Fibroblast of skin of abdomen (primary cell): ENCODE results near the gene SNRNP70.
A peak's percentile ranks its signal among the peaks of the same experiment; 100 is the strongest.
"Not testable (repeated sequence)": the region's sequence is repeated elsewhere in the genome, so short reads cannot be mapped to it uniquely, and the experiment has no call there.

ENCODE experiments used
- DNase-seq: peaks from one replicate; pipeline ENCODE4 v3.0.0-alpha.2; 2013

The SNRNP70 gene

DNA sequence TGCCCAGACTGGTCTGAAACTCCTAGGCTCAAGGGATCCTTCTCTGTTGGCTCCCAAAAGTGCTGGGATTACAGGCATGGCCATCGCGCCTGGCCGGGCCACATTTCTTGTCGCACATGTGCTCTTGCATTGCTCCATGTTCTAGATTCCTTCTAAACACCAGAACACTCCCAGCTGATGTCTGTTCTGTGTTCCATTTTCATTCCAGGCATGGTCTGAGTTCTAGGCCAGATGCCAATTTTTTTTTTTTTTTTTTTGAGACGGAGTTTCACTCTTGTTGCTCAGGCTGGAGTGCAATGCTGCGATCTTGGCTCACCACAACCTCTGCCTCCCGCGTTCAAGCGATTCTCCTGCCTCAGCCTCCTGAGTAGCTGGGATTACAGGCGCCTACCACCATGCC lies 36.6 kb downstream of the SNRNP70 start:
- DNase-seq, result not testable (repeated sequence)

DNA sequence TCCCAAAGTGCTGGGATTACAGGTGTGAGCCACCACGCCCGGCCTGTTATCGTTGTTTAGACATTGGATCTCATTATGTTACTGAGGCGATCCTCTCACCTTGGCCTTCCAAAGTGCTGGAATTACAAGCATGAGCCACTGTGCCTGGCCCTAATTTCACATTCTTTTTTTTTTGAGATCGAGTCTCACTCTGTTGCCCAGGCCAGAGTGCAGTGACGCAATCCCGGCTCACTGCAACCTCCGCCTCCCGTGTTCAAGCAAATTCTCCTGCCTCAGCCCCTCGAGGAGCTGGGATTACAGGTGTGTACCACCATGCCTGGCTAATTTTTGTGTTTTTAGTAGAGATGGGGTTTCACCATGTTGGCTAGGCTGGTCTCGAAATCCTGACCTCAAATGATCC lies 38.0 kb downstream of the SNRNP70 start:
- not testable (repeated sequence) for DNase-seq

DNA sequence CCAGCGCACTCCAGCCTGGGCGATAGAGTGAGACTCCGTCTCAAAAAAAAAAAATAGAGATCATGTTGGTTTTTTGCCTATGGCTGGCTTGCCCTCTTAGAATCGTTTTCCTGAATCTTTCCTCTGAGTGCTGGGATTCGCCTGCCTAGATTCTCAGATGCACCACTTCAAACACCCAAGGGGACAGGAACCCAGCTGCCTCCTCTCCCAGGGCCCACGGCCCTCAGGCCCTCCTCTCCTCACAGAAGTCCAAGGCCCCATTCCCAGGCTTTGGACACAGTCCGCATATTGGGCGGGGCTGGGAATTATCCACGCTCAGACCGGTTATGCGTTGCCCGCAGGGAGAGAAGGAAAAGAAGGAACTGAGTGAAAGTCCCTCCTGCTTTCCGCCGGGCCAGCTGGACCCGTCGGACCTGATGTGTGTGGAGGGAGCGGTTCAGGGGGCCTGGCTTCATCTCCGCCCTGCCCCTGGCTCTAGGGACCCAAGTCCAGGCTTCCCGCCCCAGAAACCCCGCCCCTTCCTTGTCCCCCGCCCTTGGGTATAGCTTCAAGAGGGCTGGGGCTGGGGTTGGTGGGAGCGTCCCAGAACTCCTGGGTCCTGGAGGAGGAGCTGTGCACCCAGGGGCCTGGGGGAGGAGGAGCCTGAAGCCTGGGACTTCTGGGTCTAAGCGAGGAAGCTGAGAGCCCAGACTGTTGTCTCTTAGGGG lies 39.9 kb downstream of the SNRNP70 start:
- no peak for DNase-seq

DNA sequence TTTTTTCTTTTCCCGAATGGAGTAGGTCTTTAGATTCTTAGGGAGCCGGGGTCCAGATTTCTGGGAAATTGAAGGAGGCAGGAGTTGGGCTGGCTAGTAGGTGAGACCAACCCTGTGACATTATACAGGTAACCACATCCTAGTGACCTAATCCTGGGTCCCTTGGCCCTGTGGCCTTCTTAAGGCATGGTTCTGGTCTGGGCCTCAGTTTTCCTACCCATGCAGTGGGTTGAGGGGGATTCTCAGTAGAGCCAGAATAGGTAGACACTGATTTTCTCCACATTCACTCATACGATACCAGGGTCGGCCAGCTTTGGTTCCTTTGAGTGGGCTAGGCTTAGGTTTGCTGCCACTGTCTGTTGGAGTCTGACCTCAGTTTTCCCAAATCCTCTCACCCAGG lies 41.3 kb downstream of the SNRNP70 start:
- DNase-seq, result no peak

DNA sequence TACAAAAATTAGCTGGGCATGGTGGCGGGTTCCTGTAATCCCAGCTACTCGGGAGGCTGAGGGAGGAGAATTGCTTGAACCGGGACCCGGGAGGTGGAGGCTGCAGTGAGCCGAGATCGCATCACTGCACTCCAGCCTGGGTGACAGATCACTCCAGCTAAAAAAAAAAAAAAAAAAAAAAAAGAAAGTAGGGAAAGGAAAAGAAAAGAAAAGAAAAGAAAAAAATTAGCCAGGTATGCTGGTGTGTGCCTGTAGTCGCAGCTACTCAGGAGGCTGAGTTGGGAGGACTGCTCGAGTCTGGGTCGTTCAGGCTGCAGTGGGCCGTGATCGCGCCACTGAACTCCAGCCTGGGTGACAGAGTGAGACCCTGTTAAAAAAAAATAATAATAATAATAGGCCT lies 42.0 kb downstream of the SNRNP70 start:
- DNase-seq, result not testable (repeated sequence)

DNA sequence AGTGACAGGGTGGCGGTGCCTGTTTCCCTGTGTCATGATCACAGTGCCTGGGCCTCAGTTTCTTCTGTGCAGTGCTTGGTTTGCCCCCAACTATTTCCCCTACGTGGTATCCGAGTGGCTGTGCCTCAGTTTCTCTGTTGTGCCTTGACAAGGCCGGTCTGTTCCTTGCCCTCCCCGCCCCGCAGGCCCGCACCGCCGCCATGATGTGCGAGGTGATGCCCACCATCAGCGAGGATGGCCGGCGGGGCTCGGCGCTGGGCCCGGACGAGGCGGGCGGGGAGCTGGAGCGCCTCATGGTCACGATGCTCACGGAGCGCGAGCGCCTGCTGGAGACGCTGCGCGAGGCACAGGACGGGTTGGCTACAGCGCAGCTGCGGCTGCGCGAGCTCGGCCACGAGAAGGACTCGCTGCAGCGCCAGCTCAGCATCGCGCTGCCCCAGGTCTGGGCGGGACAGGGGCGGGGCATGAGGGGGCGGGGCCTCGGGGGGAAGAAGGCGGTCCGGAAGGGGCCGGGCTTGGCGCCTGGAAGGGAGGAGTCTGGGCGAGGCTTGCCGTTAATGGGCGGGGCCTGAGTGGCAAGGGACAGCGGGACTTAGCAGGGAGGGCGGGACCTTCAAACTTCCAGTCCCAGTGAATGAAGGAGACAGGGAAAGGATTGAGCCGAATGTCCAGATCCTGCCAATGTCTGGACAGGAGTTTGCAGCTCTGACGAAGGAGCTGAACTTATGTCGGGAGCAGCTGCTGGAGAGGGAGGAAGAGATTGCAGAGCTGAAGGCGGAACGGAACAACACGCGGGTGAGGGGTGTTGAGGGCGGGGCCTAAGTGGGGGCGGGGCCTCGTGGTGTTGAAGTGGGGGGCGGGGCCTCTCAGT lies 42.7 kb downstream of the SNRNP70 start:
- DNase-seq, result peak; percentile 96

DNA sequence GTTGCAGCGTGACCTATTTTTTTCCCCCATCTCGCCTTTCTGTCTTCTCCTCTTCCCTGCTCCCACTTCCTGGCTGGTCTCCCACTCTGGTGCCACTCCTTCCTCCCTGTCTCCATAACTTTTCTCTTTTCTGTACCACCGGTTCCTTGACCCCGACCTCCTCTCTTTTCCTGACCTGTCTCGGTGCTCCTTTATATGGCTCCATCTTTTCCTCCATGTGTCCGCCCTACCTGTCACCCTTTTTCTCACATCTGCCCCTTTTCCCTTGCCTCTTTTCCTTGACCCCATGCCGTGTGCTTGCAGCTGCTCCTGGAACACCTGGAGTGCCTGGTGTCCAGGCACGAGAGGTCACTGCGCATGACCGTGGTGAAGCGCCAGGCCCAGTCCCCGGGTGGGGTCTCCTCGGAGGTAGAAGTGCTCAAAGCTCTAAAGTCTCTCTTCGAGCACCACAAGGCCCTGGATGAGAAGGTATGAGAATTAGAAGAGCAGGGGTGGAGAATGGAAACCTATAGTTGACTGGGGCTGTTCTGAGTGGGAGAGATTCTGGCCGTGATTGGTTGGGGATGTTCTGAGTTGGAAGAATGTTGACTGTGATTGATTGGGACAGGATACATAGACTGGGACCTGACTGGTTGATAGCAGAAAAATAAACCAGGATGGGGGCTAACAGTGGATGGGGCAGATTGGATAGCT lies 43.4 kb downstream of the SNRNP70 start:
- DNase-seq, result no peak

DNA sequence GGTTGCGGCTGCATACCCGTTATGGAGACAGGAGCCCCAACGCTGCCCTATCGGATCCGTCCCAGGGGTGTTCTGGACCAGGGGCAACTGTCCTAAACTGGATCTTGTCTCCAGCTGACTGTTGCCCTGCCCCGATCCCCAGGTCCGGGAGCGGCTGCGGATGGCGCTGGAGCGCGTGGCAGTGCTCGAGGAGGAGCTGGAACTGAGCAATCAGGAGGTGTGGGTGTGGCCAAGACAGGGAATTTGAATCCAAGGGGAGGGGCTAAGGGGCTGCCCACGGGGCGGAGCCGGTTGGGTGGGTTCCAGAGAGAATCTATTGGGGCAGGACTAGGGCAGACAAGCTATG lies 44.0 kb downstream of the SNRNP70 start:
- no peak for DNase-seq

DNA sequence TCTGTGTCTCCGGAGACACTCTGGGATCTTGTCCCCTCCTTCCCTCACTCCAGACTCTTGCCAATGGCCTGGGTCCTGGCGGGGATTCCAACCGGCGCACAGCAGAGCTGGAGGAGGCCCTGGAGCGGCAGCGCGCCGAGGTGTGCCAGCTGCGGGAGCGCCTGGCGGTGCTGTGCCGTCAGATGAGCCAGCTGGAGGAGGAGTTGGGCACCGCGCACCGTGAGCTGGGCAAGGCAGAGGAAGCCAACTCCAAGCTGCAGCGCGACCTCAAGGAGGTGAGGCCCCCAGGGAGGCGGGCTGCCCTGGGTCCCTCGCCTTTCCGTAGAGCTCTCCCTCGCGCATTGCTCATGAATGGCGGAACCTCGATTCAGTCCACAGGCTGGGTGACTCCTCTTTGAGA lies 45.1 kb downstream of the SNRNP70 start:
- no peak for DNase-seq

DNA sequence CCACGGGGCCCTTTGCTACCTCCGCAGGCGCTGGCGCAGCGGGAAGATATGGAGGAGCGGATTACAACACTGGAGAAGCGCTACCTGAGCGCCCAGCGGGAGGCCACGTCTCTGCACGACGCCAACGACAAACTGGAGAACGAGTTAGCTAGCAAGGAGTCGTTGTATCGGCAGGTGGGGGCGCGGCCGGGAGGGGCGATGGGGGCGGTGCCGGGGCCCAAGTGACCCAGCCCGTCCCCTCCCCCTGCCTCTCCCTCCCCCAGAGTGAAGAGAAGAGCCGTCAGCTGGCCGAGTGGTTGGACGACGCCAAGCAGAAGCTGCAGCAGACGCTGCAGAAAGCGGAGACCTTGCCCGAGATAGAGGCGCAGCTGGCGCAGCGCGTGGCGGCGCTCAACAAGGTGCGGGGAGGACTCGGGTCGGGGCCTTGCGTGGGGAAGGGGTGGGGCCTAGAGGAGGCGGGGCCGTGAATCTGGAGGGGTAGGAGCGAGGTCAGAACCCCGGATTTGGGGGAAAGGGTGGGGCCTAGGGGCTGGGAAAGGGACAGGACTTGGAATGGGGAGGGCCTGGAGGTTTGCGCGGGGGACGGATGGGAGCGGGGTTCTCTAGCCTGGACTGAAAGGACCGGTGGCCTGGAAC lies 47.8 kb downstream of the SNRNP70 start:
- no peak for DNase-seq

DNA sequence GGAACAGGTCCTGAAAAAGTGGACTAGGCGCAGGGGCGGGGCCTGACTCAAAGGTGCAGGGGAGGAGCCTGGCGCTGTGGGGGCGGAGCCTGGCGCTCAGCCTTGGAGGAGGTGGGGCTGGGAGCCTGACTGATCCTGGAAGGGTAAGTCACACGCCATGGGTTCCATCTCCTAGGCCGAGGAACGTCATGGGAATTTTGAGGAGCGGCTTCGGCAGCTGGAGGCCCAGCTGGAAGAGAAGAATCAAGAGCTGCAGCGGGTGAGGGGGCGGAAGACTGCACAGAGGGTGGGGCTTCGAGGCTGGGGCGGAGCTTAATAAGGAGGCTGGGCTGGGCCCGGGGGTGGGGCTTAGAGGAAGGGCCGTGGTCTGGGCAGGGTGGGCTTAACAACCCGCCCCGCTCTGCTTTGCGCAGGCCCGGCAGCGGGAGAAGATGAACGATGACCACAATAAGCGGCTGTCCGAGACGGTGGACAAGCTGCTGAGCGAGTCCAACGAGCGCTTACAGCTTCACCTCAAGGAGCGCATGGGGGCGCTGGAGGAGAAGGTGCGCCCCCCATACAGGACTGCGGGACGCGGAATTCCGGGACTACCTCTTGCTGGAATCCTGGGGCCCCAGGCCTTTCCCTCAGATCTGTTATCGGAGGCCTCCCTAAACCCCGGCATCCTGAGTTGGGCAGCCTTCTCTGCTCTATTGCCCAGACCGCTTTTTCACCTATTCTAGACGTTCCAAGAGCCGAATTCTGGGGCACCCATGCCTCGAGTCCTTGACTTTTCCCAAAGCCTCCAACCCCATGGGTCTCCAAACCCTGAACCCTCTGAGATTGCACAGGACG lies 48.6 kb downstream of the SNRNP70 start:
- DNase-seq, result peak; percentile 50

DNA sequence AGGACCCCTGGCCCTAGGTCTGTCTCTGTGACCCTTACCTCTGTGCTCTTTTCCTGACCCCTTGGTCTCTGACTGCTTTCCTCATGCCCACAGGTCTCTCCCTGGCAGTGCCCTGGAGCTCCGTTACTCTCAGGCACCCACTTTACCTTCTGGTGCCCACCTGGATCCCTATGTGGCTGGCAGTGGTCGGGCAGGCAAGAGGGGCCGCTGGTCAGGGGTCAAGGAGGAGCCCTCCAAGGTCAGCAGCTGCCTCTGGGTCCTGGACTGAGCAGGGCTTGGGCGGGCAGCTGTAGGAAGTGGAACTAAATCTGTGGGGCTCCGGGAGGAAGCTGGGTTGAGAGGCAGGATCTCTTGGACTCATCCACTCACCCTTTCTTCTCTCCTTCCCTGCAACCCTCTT lies 50.4 kb downstream of the SNRNP70 start:
- no peak for DNase-seq

DNA sequence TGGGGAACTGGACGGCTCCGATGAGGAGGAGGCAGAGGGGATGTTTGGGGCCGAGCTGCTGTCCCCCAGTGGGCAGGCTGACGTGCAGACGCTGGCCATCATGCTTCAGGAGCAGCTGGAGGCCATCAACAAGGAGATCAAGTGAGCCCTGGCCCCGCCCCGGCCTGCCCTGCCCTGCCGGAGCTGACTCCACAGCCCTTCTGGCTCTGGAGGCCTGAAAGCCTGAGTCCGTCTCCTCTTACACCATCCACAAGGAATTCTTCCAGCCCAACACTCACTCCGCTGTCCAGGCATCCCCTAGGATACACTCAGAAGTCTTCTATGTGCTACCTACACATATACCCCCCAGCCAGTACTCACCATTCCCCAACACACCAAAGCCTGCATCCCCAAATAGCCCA lies 51.5 kb downstream of the SNRNP70 start:
- DNase-seq, result no peak

DNA sequence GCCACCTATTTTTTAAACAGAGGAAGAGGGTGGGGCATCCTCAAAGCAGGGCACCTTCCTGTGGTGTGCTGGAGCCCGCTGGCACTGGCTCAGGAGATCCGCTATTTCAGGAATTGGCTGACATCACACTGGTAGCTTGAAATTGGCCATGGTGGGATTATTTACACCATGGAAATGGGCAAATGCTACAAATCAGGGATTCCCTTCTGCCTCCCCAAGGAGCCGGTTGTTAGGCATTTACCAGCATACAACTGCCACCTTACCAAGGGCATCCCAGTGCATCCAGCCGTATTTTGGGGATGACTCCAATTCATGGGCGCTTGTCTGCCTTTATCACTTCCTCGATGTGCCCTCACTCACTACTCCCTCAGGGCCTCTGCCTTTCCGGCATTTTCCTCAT lies 55.7 kb downstream of the SNRNP70 start:
- no peak for DNase-seq

DNA sequence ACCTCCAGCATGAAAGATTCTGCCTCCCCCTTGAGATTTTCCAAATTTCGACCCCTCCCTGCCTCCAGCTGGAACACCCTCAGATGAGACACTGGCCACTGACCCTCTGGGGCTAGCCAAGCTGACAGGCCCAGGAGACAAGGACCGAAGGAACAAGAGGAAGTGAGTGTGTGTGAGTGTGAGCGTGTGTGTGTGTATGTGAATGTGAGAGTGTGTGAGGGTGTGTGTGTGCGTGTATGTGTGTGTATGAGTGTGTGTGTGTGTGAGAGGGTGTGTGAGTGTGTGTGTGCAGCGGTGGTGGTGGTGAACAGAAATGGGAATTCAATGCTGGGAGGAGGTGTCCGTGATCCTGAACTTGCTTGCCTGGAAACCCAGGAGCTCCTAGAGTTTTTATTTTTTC lies 56.1 kb downstream of the SNRNP70 start:
- no peak for DNase-seq

DNA sequence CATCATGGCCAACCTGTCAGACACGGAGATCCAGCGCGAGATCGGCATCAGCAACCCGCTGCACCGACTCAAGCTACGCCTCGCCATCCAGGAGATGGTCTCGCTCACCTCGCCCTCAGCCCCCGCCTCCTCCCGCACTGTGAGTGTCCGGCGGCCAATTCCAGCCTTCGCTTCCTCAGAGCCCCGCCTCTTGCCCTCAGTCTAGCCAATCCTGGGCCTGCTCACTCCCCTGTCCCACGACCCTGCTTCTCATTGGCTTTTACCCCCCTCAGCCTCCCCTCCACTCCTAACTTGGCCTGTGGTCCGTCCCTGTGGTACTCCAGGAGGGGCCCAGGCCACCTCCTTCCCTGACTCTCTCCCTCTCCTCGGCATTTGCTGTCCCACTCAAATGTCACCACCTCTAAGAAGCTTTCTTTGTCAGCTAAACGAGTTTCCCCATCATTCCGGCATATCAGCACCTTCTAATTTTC lies 57.6 kb downstream of the SNRNP70 start:
- peak; percentile 92 for DNase-seq

DNA sequence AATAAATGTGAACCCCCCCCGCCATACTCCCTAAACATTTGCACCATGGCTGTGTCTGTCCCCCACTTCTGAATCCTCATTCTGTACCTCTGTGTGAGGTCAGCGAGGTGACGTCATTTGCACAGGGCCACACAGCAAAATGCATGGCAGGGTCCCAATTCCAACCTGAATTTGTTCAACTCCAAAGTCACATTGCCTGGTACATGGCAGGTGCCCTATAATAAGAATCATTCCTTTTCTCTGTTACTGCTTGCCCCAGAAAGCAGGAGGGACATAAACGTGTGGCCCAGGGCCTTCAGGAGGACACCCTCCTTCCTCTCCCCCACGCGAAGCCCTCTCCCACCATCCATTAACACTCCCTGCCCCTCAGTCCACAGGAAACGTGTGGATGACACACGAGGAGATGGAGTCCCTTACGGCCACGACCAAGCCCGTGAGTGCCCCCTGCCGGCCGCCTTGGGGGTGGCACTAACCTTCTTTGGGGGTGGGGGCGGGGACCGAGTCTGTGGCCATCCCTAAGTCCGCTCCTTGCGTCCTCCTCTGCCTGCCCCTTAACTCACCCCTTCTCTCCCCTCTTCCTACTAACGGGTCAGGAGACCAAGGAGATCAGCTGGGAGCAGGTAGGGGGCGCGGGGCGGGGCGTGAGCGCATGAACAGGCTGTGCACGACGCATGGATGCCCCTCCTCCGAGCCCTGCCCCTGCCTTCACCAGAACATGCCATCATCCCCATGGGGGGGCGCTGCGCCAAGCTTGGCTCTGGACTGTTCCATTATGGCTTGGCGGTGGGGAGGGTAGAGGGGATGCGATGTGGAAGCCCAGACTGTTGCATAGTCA lies 60.5 kb downstream of the SNRNP70 start:
- DNase-seq, result peak; percentile 77

DNA sequence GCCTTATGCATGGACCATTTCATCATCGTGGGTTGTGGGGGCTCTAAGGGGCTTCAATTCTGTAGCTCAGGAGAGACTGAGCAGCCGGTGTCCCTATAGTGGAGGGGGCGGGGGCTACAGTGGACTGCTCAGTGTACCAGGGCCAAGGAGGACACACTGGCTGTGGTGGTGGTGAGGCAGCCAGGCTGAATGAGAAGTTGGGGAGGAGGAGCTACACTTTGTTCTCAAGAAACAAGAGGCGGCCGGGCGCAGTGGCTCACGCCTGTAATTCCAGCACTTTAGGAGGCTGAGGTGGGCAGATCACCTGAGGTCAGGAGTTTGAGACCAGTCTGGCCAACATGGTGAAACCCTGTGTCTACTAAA lies 61.1 kb downstream of the SNRNP70 start:
- peak; percentile 33 for DNase-seq

DNA sequence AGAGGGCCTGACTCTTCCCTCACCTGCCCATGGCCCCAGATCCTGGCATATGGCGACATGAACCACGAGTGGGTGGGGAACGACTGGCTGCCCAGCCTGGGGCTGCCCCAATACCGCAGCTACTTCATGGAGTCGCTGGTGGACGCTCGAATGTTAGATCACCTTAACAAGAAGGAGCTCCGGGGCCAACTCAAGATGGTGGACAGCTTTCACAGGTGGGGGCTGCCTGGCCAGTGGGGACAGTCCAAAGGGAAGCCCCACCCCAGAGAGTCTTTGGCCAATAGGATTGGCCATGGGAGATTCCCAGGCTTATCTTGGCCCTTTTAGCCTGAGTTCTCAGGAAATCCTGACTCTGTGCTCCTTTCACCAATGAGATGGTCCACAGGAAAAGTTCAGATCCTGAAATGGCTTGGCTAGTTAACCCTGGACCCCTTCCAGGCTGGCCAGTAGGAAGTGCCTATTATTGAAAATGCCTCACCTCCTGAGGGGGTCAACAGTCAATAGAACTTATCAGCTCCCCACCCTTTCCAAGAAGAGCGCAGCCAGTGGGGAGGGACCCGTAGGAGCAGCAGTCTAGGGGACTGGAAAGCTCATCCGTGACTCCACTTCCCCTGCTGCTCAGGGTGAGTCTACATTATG lies 62.9 kb downstream of the SNRNP70 start:
- no peak for DNase-seq

DNA sequence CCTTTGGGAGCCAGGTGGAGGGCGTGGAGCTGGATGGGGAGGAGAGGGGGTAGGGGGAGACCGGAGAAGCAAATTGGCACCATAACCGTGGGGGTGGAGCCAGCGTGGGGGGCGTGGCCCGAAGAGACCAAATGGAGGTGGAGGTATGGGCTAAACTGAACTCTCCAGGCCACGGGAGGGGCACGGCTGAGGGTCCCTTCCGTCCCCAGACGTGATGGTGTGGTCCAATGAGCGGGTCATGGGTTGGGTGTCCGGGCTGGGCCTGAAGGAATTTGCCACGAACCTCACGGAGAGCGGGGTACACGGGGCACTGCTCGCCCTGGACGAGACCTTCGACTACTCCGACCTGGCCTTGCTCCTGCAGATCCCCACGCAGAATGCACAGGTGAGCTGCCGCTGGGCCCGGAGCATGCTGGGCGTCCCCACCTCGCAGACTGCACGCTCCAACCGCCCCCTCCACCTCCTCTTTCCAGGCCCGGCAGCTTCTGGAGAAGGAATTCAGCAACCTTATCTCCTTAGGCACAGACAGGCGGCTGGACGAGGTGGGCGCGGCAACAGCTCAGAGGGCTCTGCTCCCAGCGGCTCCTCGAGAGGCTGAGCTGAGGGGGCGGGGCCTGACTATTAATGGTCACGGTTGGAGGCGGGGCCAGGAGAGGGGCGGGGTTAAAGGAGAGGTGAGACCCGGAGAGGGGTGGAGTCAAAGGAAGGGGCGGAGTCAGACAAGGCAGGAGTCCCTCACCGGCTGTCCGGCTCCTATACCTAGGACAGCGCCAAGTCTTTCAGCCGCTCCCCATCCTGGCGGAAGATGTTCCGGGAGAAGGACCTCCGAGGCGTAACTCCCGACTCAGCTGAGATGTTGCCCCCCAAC lies 63.8 kb downstream of the SNRNP70 start:
- peak; percentile 92 for DNase-seq
